ENCODE data around the gene IRAK1. TPM values are rescaled to one million over a fixed set of nuclear protein-coding genes. Genes with fewer than 3 reads are reported as not detected.

Gene IRAK1
- total and polyA plus RNA-seq, 2 of the 13 experiments (the other 11 are each of a cell fraction or from before 2014, with no cell fraction given): 57.7 to 77.3 TPM

DNA sequence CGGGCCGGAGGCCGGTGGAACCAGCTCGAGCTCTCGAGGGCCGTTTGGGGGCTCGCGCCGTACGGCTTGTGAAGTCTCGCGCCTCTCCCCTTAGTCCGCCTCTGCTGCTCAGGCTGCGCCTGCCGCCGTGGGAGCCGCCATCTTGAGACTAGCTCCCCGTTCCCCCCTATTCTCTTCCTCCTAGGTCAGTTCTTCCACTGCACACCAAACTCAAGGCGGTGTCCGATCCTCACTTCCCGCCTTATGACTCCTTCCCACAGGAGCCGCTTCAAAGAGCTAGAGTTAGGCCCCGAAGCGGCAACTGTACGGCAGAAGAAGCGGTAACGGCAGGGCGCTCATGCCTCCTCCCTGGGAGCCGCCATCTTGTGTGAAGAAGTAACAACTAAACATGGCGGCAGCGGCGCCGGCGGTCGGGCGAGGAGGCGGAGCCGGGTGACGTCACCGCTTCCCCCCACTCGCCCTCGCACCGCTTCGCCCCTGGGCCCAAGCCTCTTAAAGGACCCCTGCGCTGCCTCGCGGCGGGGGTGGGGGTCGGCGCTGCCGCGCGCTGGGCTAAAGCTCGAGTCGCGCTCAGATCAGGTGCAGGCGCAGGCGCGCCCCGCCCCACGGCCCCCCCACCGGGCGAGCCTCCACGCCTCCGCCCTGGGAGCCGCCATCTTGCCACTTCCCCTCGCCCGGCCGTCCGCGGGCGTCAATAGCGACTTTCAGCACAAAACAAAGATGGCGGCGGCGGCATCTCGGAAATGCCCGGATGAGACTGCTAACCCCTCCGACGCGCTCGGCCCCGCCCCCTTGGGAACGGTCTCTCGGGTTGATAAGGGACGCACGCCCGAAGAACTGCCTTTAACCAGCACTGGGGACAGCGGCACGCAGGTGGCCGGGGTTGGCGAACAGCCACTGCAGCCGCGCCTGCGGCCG lies 48.0 kb downstream of the IRAK1 start, which contains the start of gene HCFC1 (continued):
- TF ChIP-seq RBFOX2 (IDR thresholded peaks at IDR 0.05; ENCODE audit: low read depth, low read length) (peak; percentile 89), RBM39 (IDR thresholded peaks at IDR 0.05; ENCODE audit: low read depth, low read length, poor library complexity, severe bottlenecking) (peak; percentile 29), NR2C2 (CRISPR knock-in tag; IDR thresholded peaks at IDR 0.05; ENCODE audit: borderline replicate concordance) (peak; percentile 24; the same call in 1 of the 2 replicates), MYC (CRISPR knock-in tag; IDR thresholded peaks at IDR 0.05; ENCODE audit: borderline replicate concordance) (peak; percentile 67), ZBTB20 (CRISPR knock-in tag; IDR thresholded peaks at IDR 0.05; ENCODE audit: borderline replicate concordance, low read depth) (no peak), ELF4 (CRISPR knock-in tag; IDR thresholded peaks at IDR 0.05; ENCODE audit: borderline replicate concordance) (no peak), ZSCAN22 (CRISPR knock-in tag; IDR thresholded peaks at IDR 0.05) (no peak), LCORL (IDR thresholded peaks at IDR 0.05) (no peak), LCORL (CRISPR knock-in tag; IDR thresholded peaks at IDR 0.05) (no peak), HNRNPK (IDR thresholded peaks at IDR 0.05; ENCODE audit: low read depth, low read length, poor library complexity, severe bottlenecking) (no peak)
- TF ChIP-seq, protein P1, sequence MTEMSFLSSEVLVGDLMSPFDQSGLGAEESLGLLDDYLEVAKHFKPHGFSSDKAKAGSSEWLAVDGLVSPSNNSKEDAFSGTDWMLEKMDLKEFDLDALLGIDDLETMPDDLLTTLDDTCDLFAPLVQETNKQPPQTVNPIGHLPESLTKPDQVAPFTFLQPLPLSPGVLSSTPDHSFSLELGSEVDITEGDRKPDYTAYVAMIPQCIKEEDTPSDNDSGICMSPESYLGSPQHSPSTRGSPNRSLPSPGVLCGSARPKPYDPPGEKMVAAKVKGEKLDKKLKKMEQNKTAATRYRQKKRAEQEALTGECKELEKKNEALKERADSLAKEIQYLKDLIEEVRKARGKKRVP (CRISPR knock-in tag; IDR thresholded peaks at IDR 0.05): no peak
- TF ChIP-seq, protein P2, sequence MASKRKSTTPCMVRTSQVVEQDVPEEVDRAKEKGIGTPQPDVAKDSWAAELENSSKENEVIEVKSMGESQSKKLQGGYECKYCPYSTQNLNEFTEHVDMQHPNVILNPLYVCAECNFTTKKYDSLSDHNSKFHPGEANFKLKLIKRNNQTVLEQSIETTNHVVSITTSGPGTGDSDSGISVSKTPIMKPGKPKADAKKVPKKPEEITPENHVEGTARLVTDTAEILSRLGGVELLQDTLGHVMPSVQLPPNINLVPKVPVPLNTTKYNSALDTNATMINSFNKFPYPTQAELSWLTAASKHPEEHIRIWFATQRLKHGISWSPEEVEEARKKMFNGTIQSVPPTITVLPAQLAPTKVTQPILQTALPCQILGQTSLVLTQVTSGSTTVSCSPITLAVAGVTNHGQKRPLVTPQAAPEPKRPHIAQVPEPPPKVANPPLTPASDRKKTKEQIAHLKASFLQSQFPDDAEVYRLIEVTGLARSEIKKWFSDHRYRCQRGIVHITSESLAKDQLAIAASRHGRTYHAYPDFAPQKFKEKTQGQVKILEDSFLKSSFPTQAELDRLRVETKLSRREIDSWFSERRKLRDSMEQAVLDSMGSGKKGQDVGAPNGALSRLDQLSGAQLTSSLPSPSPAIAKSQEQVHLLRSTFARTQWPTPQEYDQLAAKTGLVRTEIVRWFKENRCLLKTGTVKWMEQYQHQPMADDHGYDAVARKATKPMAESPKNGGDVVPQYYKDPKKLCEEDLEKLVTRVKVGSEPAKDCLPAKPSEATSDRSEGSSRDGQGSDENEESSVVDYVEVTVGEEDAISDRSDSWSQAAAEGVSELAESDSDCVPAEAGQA (IDR thresholded peaks at IDR 0.05; ENCODE audit: low read depth): peak; percentile 91
- TF ChIP-seq, protein P2 (CRISPR knock-in tag; IDR thresholded peaks at IDR 0.05; ENCODE audit: borderline replicate concordance): no peak
- TF ChIP-seq, protein P3, sequence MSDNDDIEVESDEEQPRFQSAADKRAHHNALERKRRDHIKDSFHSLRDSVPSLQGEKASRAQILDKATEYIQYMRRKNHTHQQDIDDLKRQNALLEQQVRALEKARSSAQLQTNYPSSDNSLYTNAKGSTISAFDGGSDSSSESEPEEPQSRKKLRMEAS (IDR thresholded peaks at IDR 0.05): no peak

Measured in HepG2 (cell line).